HL-60 (cell line): Measurements from ENCODE around the gene SETMAR.

ENCODE experiments used
- DNase-seq, 2 experiments: peaks; one replicate each; pipeline ENCODE4 v3.0.0-alpha.2; 2010 to 2020; ENCODE audit warnings: low read depth in 1 of 2, low spot score in 1 of 2
- H3K27ac ChIP-seq: fragments of 250-450 bp; sonication (Bioruptor Pico); replicated peaks from 2 replicates; pipeline ENCODE4 v1.5.1; 2020; ENCODE audit warnings: mild to moderate bottlenecking, moderate library complexity
- H3K27me3 ChIP-seq: fragments of 250-450 bp; sonication (Bioruptor Pico); 2 replicates; pipeline ENCODE4 v1.5.1; 2021; ENCODE audit warnings: mild to moderate bottlenecking, moderate library complexity; ENCODE audit not compliant: insufficient read depth, poor library complexity, severe bottlenecking
- H3K4me3 ChIP-seq: replicated peaks from 2 replicates; pipeline ENCODE4 v1.5.1; 2011; ENCODE audit warnings: mild to moderate bottlenecking, control low read depth, low read length; ENCODE audit not compliant: insufficient read depth
- CTCF ChIP-seq: IDR thresholded peaks from one replicate; pipeline ENCODE4 v1.5.1; 2011; ENCODE audit warnings: low read length, control low read depth, inconsistent platforms; ENCODE audit not compliant: insufficient read depth
- GABPA ChIP-seq: IDR thresholded peaks from 2 replicates; pipeline ENCODE4 v1.6.1; 2012; ENCODE audit warnings: low read depth
- POLR2AphosphoS5 ChIP-seq: IDR thresholded peaks from 2 replicates; pipeline ENCODE4 v1.6.1; 2012; ENCODE audit warnings: low read depth
- REST ChIP-seq: IDR thresholded peaks from 2 replicates; pipeline ENCODE4 v1.6.1; 2012; ENCODE audit warnings: low read depth; ENCODE audit not compliant: insufficient replicate concordance
- SPI1 ChIP-seq: IDR thresholded peaks from 2 replicates; pipeline ENCODE4 v1.6.1; 2012; ENCODE audit warnings: low read depth, mild to moderate bottlenecking, borderline replicate concordance

SETMAR gene

GRCh38 chr3:4336850-4337546 lies 33.8 kb downstream of the SETMAR start:
- DNase-seq, result no peak
- no peaks in the 10 kb centered on the region for H3K27me3 ChIP-seq
- H3K4me3 ChIP-seq, result no peak overlapping the region
- TF ChIP-seq POLR2AphosphoS5 (no peak), GABPA (no peak), CTCF (no peak), REST (no peak), SPI1 (no peak)
- H3K27ac ChIP-seq, result no peak overlapping the region

GRCh38 chr3:4338751-4339150 lies 35.6 kb downstream of the SETMAR start:
- Histone ChIP-seq H3K4me3 (no peak overlapping the region), H3K27ac (no peak overlapping the region), H3K27me3 (no peaks in the 10 kb centered on the region)
- TF ChIP-seq SPI1, result no peak
- TF ChIP-seq REST, result no peak
- no peak for TF ChIP-seq CTCF
- no peak for TF ChIP-seq GABPA
- no peak for TF ChIP-seq POLR2AphosphoS5
- no peak for DNase-seq

GRCh38 chr3:4340077-4340410 lies 36.9 kb downstream of the SETMAR start:
- TF ChIP-seq REST (no peak), SPI1 (no peak), POLR2AphosphoS5 (no peak), GABPA (no peak), CTCF (no peak)
- Histone ChIP-seq H3K4me3 (no peak overlapping the region), H3K27me3 (no peaks in the 10 kb centered on the region), H3K27ac (no peak overlapping the region)
- no peak for DNase-seq
